A549 (cell line): Measurements from ENCODE around the gene YAE1.

ENCODE experiments used
- CEBPB ChIP-seq, 2 experiments: fragments of >200 bp in 1 of 2; sonication (Bioruptor Twin) in 1 of 2; formaldehyde crosslinking in 1 of 2; IDR thresholded peaks; 2 replicates each; pipeline ENCODE4 v1.6.1; 2012 to 2016
- CTCF ChIP-seq: fragments of >200 bp; sonication (Bioruptor Twin); formaldehyde crosslinking; IDR thresholded peaks from 3 replicates; pipeline ENCODE4 v1.5.1; 2016
- EP300 ChIP-seq, 2 experiments: fragments of >200 bp; sonication (Bioruptor Twin); formaldehyde crosslinking; IDR thresholded peaks; 2 replicates in 1 of 2; 3 replicates in 1 of 2; pipeline ENCODE4 v1.6.1; 2016 to 2017
- NPAS2 ChIP-seq: fragments of 250-450 bp; sonication (Bioruptor Pico); IDR thresholded peaks from 2 replicates; pipeline ENCODE4 v1.8.0; 2022; ENCODE audit warnings: mild to moderate bottlenecking, moderate library complexity, borderline replicate concordance
- POLR2A ChIP-seq: IDR thresholded peaks from 2 replicates; pipeline ENCODE4 v1.6.1; 2012; ENCODE audit warnings: mild to moderate bottlenecking, low read length
- RNF2 ChIP-seq: fragments of 200-600 bp; sonication (generic); IDR thresholded peaks from 2 replicates; pipeline ENCODE4 v1.6.1; 2016; ENCODE audit warnings: low read depth, mild to moderate bottlenecking, antibody characterized with exemption, moderate library complexity, borderline replicate concordance
- USF2 ChIP-seq: fragments of 450-650 bp; IDR thresholded peaks from 2 replicates; pipeline ENCODE4 v1.6.1; 2014; ENCODE audit warnings: antibody characterized with exemption

- TF ChIP-seq CEBPB (IDR thresholded peaks at IDR 0.05) = no peak
- TF ChIP-seq USF2 = no peak
- no peak for TF ChIP-seq NPAS2 (CRISPR knock-in tag)
- TF ChIP-seq CTCF = no peak
- TF ChIP-seq RNF2 = no peak
- TF ChIP-seq POLR2A = no peak
- TF ChIP-seq EP300 (IDR thresholded peaks at IDR 0.05) = no peak
Measured at GRCh38 chr7:39525926-39526325, 40.3 kb upstream of the YAE1 start.
